Vagina (tissue), 2 donors: ENCODE results near the gene FTH1. TPM values are rescaled to one million over a fixed set of nuclear protein-coding genes. Genes with fewer than 3 reads are reported as not detected.

Experiments used
- DNase-seq, 2 donors: peaks; one replicate each; pipeline ENCODE4 v3.0.0-alpha.2; 2017; ENCODE audit errors: extremely low spot score in 2 of 2
- H3K27ac ChIP-seq: fragments of 200-600 bp; sonication (generic); one replicate; pipeline ENCODE4 v1.5.1; 2019
- H3K27me3 ChIP-seq: fragments of 200-600 bp; sonication (generic); one replicate; pipeline ENCODE4 v1.5.1; 2019
- H3K36me3 ChIP-seq, 2 donors: fragments of 200-600 bp; sonication (generic); one replicate each; pipeline ENCODE4 v1.5.1; 2017 to 2019
- H3K4me1 ChIP-seq: fragments of 200-600 bp; sonication (generic); one replicate; pipeline ENCODE4 v1.5.1; 2019
- H3K4me3 ChIP-seq, 2 donors: fragments of 200-600 bp; sonication (generic); 1 replicate in 1 of 2; 2 replicates in 1 of 2; pipeline ENCODE4 v1.5.1; 2016 to 2019
- H3K9me3 ChIP-seq: fragments of 200-600 bp; sonication (generic); one replicate; pipeline ENCODE4 v1.5.1; 2019
- POLR2A ChIP-seq, 2 donors: fragments of 450-650 bp; IDR thresholded peaks; one replicate each; pipeline ENCODE4 v1.6.1; 2017; ENCODE audit warnings: antibody characterized with exemption in 2 of 2, mild to moderate bottlenecking in 2 of 2, moderate library complexity in 2 of 2
- POLR2AphosphoS5 ChIP-seq, 2 donors: sonication (generic); formaldehyde crosslinking; IDR thresholded peaks; one replicate each; pipeline ENCODE4 v1.9.0; 2017; ENCODE audit warnings: antibody characterized with exemption in 2 of 2, mild to moderate bottlenecking in 2 of 2, low read depth in 1 of 2; ENCODE audit not compliant: insufficient read depth in 1 of 2
- intact Hi-C: fragments of 100-400 bp; cut with DNase I; formaldehyde crosslinking; loops from one replicate; pipeline ENCODE4 v1.15.1; 2023
- total RNA-seq: library from RNA; depleted of rRNA; stranded (reverse); fragments of >200 nt; gene quantifications from one replicate; pipeline ENCODE4 v1.2.3, GENCODE V29; 2016
- TF ChIP-seq, protein P1 (sequence below), 3 experiments: fragments of 450-650 bp in 2 of 3; fragments of 200-600 bp in 1 of 3; sonication (generic) in 1 of 3; IDR thresholded peaks; one replicate each; pipeline ENCODE4 v1.5.1; 2017 to 2019; ENCODE audit warnings: antibody characterized with exemption in 3 of 3, mild to moderate bottlenecking in 2 of 3, moderate library complexity in 2 of 3

Gene FTH1
- total RNA-seq, 1 donor from 2014 or later, result 2,421 TPM

DNA sequence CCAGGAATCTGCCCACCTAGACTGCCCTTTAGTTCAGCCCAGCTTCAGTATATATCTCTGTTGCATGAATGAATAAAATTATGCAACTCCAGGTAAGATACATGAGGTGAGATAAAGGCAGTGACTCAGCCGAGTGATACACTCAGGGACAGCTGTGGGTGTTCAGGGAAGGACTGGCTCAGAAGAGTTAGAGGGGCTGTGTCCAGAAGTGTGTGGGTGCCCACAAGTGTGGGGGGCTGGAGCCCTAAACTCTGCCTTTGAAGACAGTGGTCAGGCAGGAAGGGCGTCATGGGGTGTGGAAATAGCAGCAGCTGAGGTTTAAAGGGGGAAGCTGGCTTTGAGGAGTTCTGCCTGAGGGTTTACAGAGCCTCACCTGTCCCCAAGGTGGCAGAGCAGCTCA is 8.3 kb downstream of the FTH1 start:
- peaks cover 63% of the 10 kb centered on the region for H3K4me1 ChIP-seq
- no peak for DNase-seq
- peaks cover 0 to 14% of the 10 kb centered on the region in 2 donors for H3K36me3 ChIP-seq
- intact Hi-C loops, result no loop called here
- no peaks in the 10 kb centered on the region for H3K9me3 ChIP-seq
- no peaks in the 10 kb centered on the region for H3K27me3 ChIP-seq
- no peak overlapping the region for H3K27ac ChIP-seq
- no peak overlapping the region for H3K4me3 ChIP-seq
- TF ChIP-seq, protein P1, sequence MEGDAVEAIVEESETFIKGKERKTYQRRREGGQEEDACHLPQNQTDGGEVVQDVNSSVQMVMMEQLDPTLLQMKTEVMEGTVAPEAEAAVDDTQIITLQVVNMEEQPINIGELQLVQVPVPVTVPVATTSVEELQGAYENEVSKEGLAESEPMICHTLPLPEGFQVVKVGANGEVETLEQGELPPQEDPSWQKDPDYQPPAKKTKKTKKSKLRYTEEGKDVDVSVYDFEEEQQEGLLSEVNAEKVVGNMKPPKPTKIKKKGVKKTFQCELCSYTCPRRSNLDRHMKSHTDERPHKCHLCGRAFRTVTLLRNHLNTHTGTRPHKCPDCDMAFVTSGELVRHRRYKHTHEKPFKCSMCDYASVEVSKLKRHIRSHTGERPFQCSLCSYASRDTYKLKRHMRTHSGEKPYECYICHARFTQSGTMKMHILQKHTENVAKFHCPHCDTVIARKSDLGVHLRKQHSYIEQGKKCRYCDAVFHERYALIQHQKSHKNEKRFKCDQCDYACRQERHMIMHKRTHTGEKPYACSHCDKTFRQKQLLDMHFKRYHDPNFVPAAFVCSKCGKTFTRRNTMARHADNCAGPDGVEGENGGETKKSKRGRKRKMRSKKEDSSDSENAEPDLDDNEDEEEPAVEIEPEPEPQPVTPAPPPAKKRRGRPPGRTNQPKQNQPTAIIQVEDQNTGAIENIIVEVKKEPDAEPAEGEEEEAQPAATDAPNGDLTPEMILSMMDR (IDR thresholded peaks at IDR 0.05), result no peak
- no peak for TF ChIP-seq POLR2A (IDR thresholded peaks at IDR 0.05)
- TF ChIP-seq POLR2AphosphoS5 (IDR thresholded peaks at IDR 0.05; ENCODE audit: insufficient read depth in 1 of 2, low read depth in 1 of 2), result no peak

GRCh38 chr11:61958590-61958989 is 8.8 kb downstream of the FTH1 start:
- Histone ChIP-seq H3K4me1 (peaks cover 58% of the 10 kb centered on the region), H3K27me3 (no peaks in the 10 kb centered on the region), H3K4me3 (no peak overlapping the region), H3K36me3 (peaks cover 0 to 8% of the 10 kb centered on the region in 2 donors), H3K9me3 (no peaks in the 10 kb centered on the region), H3K27ac (no peak overlapping the region)
- intact Hi-C loops, result no loop called here
- TF ChIP-seq POLR2A (IDR thresholded peaks at IDR 0.05), result no peak
- TF ChIP-seq POLR2AphosphoS5 (IDR thresholded peaks at IDR 0.05; ENCODE audit: insufficient read depth in 1 of 2, low read depth in 1 of 2), result no peak
- TF ChIP-seq, protein P1 (IDR thresholded peaks at IDR 0.05), result no peak
- no peak for DNase-seq

GRCh38 chr11:61957021-61957770 is 10.2 kb downstream of the FTH1 start:
- Histone ChIP-seq H3K4me3 (no peak overlapping the region), H3K27ac (peak overlapping the region; percentile 95), H3K4me1 (peaks cover 44% of the 10 kb centered on the region), H3K9me3 (no peaks in the 10 kb centered on the region), H3K36me3 (peaks cover 0 to 4% of the 10 kb centered on the region in 2 donors), H3K27me3 (no peaks in the 10 kb centered on the region)
- DNase-seq, result no peak
- intact Hi-C loops, result no loop called here
- TF ChIP-seq POLR2A (IDR thresholded peaks at IDR 0.05) (no peak), POLR2AphosphoS5 (IDR thresholded peaks at IDR 0.05; ENCODE audit: insufficient read depth in 1 of 2, low read depth in 1 of 2) (no peak)
- TF ChIP-seq, protein P1 (IDR thresholded peaks at IDR 0.05), result no peak

DNA sequence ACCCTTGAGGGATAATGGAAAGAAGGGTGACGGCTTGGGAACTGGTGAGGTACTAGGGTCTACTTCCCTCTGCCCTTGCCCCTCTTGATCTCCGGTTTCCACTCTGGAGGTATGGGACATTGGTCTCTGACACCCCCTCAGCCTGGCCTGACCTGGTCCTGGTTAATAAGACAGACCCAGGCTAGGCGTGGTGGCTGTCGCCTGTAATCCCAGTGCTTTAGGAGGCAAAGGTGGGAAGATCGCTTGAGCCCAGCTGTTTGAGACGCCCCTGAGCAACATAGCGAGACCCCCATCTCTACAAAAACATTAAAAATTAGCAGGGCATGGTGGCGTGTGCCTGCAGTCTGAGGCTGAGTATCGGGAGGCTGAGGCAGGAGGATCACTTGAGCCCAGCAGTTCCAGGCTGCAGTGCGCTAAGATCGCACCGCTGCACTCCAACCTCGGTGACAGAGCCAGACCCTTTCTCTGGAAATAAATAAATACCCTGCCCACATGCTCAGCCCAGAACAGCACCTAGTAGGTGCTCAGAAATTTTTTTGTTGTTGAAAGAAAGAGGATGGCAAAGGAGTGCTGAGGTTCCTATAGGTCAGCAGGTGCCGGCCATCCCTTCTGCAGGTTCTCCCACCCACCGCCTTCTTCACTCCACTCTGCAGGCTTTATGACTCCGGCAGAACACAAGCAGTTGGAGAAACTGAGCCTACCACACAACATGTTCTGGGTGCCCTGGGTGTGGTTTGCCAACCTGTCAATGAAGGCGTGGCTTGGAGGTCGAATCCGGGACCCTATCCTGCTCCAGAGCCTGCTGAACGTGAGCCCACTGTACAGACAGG is 11.0 kb downstream of the FTH1 start:
- H3K36me3 ChIP-seq, result peaks cover 0 to 4% of the 10 kb centered on the region in 2 donors
- H3K4me3 ChIP-seq, result peak overlapping the region in 1 of 2 donors; percentile 61
- TF ChIP-seq, protein P1 (IDR thresholded peaks at IDR 0.05), result no peak
- no peak for TF ChIP-seq POLR2AphosphoS5 (IDR thresholded peaks at IDR 0.05; ENCODE audit: insufficient read depth in 1 of 2, low read depth in 1 of 2)
- H3K27ac ChIP-seq, result peak overlapping the region; percentile 95
- intact Hi-C loops, result no loop called here
- H3K27me3 ChIP-seq, result no peaks in the 10 kb centered on the region
- peak in 1 of 2 donors; percentile 87 for DNase-seq
- H3K9me3 ChIP-seq, result no peaks in the 10 kb centered on the region
- H3K4me1 ChIP-seq, result peaks cover 37% of the 10 kb centered on the region
